ENCODE measurements around the gene EIF3D.

The EIF3D gene

GRCh38 chr22:36563444-36563843, 34.5 kb upstream of the EIF3D start:
- no peak for DNase-seq (ENCODE audit: low read depth in 1 of 2, low spot score in 1 of 2)
- in situ Hi-C loops (cut with HindIII; ENCODE audit: low pct_unique_long_range_greater_than_20kb, low sequenced_read_pairs): no loop called here
- no peak for TF ChIP-seq JUND (IDR thresholded peaks at IDR 0.05; ENCODE audit: low read depth)

- no peak for DNase-seq (ENCODE audit: low read depth in 1 of 2, low spot score in 1 of 2)
- in situ Hi-C loops (cut with HindIII; ENCODE audit: low pct_unique_long_range_greater_than_20kb, low sequenced_read_pairs): no loop called here
- TF ChIP-seq JUND (IDR thresholded peaks at IDR 0.05; ENCODE audit: low read depth): no peak
These were observed 34.0 kb upstream of the EIF3D start for GRCh38 chr22:36563001-36563400.

DNA sequence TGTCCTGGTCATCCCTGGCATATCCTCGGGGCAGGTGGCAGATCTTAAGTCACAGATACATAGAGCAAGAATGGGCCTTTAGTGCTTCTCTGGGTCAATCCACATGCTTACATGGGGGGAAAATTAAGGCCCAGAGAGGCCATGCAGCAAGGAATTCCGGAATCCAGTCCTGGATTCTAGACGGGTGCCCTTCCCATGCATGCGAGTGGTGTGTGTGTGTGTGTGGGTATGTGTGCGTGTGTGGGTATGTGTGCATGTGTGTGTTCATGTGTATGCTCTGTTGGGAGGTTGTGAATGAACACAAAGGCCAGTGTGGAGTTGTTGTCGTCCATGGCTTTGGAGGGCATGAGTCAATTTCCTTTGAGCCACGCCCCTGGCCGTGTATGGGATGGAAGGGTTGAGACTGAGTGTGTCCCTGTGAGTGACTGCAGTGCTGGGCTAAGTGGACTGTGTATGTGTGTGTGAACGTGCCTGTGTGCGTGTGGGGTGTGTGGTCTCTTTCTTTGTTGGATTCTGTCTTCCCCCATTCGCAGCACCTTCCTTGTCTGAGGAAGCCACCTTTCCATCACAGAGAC, 33.4 kb upstream of the EIF3D start:
- no peak for TF ChIP-seq JUND (IDR thresholded peaks at IDR 0.05; ENCODE audit: low read depth)
- in situ Hi-C loops (cut with HindIII; ENCODE audit: low pct_unique_long_range_greater_than_20kb, low sequenced_read_pairs): no loop called here
- DNase-seq (ENCODE audit: low read depth in 1 of 2, low spot score in 1 of 2): no peak

GRCh38 chr22:36561291-36561811, 32.4 kb upstream of the EIF3D start:
- in situ Hi-C loops (cut with HindIII; ENCODE audit: low pct_unique_long_range_greater_than_20kb, low sequenced_read_pairs): no loop called here
- no peak for TF ChIP-seq JUND (IDR thresholded peaks at IDR 0.05; ENCODE audit: low read depth)
- DNase-seq (ENCODE audit: low read depth in 1 of 2, low spot score in 1 of 2): no peak

- DNase-seq (ENCODE audit: low read depth in 1 of 2, low spot score in 1 of 2): no peak
- TF ChIP-seq JUND (IDR thresholded peaks at IDR 0.05; ENCODE audit: low read depth): no peak
- in situ Hi-C loops (cut with HindIII; ENCODE audit: low pct_unique_long_range_greater_than_20kb, low sequenced_read_pairs): no loop called here
These were observed 31.0 kb upstream of the EIF3D start for GRCh38 chr22:36560001-36560400.

DNA sequence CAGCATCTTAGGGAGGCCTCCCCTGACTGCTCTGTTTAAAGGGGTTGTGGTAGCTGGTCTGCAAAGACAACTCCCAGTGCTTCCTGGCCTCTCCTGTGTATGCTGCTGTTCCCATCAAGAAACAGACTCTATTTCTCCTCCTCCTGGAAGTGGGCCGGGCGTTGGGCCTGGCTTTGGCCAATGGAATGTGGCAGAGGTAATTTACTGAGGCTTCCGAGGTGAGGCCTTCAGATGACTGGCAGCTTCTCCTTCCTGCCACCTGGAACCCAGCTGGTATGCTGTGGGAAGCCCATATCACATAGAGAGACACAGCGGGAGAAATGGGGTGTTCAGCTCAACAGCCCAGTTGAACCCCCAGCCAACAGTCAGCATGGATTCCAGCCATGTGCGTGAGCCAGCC, 25.1 kb upstream of the EIF3D start:
- DNase-seq (ENCODE audit: low read depth in 1 of 2, low spot score in 1 of 2): peak in 1 of 2 experiments; percentile 71
- in situ Hi-C loops (cut with HindIII; ENCODE audit: low pct_unique_long_range_greater_than_20kb, low sequenced_read_pairs): no loop called here
- TF ChIP-seq JUND (IDR thresholded peaks at IDR 0.05; ENCODE audit: low read depth): no peak

DNA sequence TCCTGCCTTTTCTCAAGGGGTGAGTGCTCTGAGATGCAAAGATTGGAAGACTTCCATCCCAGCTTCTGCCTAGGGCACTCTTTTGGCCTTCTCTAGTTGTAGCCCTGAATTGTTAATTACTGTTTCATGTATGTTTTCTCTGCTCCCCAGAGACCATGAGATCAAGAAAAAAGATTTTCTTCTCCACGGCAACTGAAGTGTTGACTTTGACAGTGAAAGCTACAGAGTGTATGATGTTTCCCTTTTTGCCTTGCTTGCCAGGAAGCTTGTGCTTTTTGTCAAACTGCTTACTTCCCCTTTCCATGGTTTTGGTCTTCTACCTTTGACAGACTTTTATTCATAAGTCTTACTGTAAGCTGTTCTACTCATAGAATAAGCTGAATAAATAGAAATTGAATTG, 23.3 kb upstream of the EIF3D start:
- no peak for DNase-seq (ENCODE audit: low read depth in 1 of 2, low spot score in 1 of 2)
- in situ Hi-C loops (cut with HindIII; ENCODE audit: low pct_unique_long_range_greater_than_20kb, low sequenced_read_pairs): no loop called here
- TF ChIP-seq JUND (IDR thresholded peaks at IDR 0.05; ENCODE audit: low read depth): no peak

DNA sequence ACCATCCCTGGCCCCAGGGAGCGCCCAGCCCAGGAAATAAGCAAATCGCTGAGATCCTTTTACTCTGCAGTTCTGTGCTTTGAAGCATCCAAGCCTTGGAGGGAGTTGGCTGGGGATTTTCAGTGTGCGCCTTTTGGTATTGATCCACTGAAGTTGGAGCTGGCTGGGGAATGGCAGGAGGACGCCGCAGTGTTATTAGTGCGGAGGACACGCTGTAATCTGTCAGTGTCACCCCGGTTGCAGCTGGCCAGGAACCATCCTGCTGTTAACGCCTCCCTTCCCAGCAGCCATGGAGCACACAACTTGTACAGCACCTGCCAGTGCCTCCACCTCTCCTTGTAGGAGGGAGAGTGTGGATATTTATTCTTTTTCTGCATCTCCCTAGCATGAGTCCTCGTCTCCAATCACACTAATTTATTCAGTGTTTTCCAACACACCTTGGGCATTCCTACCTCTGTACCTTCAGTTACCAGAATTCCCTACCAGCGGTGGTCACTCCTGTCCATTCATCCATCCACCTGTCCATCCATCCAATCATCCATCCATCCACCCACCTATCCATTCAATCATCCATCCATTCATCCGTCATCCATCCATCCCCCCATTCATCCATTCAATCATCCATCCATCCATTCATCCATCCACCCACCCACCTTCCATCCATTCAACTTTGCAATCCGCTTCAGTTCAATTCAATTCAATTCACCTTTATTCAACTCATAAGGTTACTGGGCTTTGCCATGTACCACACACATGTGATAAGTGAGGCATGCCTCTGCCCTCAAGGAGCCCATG, 21.9 kb upstream of the EIF3D start:
- DNase-seq (ENCODE audit: low read depth in 1 of 2, low spot score in 1 of 2): no peak
- in situ Hi-C loops (cut with HindIII; ENCODE audit: low pct_unique_long_range_greater_than_20kb, low sequenced_read_pairs): no loop called here
- TF ChIP-seq JUND (IDR thresholded peaks at IDR 0.05; ENCODE audit: low read depth): no peak

- no peak for TF ChIP-seq JUND (IDR thresholded peaks at IDR 0.05; ENCODE audit: low read depth)
- in situ Hi-C loops (cut with HindIII; ENCODE audit: low pct_unique_long_range_greater_than_20kb, low sequenced_read_pairs): no loop called here
- no peak for DNase-seq (ENCODE audit: low read depth in 1 of 2, low spot score in 1 of 2)
These were observed 20.1 kb upstream of the EIF3D start for GRCh38 chr22:36549033-36549432.

- DNase-seq (ENCODE audit: low read depth in 1 of 2, low spot score in 1 of 2): no peak
- no peak for TF ChIP-seq JUND (IDR thresholded peaks at IDR 0.05; ENCODE audit: low read depth)
- in situ Hi-C loops (cut with HindIII; ENCODE audit: low pct_unique_long_range_greater_than_20kb, low sequenced_read_pairs): no loop called here
These were observed 19.6 kb upstream of the EIF3D start for GRCh38 chr22:36548606-36549005.

DNA sequence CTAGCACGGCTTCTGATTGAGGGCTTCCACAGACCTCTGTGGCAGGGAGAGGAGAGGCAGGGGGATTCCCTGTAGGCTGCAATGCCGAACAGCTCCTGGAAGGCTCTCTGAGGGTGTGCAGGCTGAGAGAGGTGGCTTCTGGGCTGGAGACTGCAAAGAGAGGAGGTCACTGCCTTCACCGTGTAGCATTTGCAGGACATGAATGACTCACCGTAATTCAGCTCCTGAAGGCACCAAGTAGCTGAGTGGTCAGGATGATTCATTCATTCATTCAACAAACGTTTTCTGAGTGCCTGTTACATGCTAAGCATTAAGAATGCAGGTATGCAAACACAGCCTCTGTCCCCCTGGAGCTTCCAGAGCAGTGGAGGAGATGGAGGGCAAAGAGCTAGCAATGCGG, 18.0 kb upstream of the EIF3D start:
- no peak for TF ChIP-seq JUND (IDR thresholded peaks at IDR 0.05; ENCODE audit: low read depth)
- DNase-seq (ENCODE audit: low read depth in 1 of 2, low spot score in 1 of 2): no peak
- in situ Hi-C loops (cut with HindIII; ENCODE audit: low pct_unique_long_range_greater_than_20kb, low sequenced_read_pairs): no loop called here

GRCh38 chr22:36546092-36546804, 17.3 kb upstream of the EIF3D start:
- no peak for TF ChIP-seq JUND (IDR thresholded peaks at IDR 0.05; ENCODE audit: low read depth)
- peak; percentile 26 to 58 for DNase-seq (ENCODE audit: low read depth in 1 of 2, low spot score in 1 of 2)
- in situ Hi-C loops (cut with HindIII; ENCODE audit: low pct_unique_long_range_greater_than_20kb, low sequenced_read_pairs): no loop called here

DNA sequence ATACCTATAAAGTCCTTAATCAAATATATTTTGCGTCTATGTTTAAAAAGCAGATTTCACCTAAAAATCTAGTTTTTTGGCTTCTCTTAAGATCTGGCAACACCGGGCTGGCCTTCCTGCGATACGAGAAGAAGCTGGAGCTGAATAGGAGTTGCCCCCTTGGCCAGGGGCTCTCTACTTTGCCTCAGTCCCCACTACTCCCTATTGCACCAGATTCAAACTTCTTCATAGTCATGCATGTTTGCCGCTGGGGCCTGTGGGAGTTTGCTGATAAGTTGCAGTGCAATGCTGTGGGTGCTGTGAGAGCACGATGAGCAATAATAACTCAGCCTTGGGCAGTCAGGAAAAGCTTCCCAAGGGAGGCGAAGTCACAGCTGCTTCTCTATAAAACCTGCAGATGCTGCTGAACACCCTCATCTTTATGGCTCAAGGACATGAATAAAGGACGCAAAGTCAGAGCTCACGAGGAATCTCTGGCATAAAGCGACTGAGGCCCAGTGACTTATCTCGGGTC, 15.2 kb upstream of the EIF3D start:
- no peak for TF ChIP-seq JUND (IDR thresholded peaks at IDR 0.05; ENCODE audit: low read depth)
- in situ Hi-C loops (cut with HindIII; ENCODE audit: low pct_unique_long_range_greater_than_20kb, low sequenced_read_pairs): no loop called here
- no peak for DNase-seq (ENCODE audit: low read depth in 1 of 2, low spot score in 1 of 2)
